ENCODE results near the gene GALNT2. TPM values are rescaled to one million over a fixed set of nuclear protein-coding genes. Genes with fewer than 3 reads are reported as not detected.

GALNT2 gene
- total RNA-seq, 1 donor from 2014 or later = 28.3 TPM

DNA sequence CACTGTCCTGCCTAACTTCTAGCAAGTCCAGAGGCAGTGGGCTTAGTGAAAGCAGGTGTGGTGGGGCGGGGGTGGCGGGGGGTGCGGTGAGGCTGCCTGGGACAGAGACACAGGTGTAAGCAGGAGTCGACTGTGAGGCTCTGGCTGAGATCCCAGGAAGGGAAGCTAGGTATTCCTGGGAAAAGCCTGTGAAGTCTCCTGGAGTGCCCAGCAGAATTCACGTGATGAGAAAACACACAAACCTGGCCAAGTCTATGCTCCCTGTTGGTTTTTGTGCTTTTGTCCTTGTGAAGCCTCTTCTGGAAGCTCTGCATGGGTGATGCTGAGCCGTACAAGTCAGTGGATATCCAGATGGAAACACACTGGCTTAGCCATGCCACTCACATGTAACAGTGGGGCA, 5.3 kb downstream of the GALNT2 start:
- no peak for DNase-seq
- intact Hi-C loops (cut with micrococcal nuclease) = no loop called here
- H3K27ac ChIP-seq (replicated peaks) = no peak overlapping the region

DNA sequence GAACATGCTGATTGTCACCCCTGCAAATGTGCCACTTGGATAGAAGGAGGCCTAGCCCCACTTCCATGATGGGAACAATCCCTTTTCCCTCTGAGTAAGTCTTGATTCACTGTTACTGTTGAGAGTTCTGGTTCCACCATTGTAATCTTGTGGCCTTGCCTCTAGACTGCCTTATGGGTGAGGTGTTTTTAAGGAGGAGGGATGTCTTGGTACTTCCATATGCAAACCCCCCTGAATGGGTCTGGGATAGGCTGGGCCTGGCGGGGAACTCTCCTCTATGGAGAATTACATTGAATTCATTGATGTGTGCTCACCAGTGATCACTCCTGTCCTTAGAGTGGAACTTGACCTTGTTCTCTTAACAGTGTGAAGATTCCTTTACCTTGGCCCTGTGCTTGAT, 5.8 kb downstream of the GALNT2 start:
- intact Hi-C loops (cut with micrococcal nuclease) = no loop called here
- TF ChIP-seq, protein P1, sequence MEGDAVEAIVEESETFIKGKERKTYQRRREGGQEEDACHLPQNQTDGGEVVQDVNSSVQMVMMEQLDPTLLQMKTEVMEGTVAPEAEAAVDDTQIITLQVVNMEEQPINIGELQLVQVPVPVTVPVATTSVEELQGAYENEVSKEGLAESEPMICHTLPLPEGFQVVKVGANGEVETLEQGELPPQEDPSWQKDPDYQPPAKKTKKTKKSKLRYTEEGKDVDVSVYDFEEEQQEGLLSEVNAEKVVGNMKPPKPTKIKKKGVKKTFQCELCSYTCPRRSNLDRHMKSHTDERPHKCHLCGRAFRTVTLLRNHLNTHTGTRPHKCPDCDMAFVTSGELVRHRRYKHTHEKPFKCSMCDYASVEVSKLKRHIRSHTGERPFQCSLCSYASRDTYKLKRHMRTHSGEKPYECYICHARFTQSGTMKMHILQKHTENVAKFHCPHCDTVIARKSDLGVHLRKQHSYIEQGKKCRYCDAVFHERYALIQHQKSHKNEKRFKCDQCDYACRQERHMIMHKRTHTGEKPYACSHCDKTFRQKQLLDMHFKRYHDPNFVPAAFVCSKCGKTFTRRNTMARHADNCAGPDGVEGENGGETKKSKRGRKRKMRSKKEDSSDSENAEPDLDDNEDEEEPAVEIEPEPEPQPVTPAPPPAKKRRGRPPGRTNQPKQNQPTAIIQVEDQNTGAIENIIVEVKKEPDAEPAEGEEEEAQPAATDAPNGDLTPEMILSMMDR (IDR thresholded peaks at IDR 0.05; ENCODE audit: borderline replicate concordance) = no peak
- Histone ChIP-seq H3K4me3 (no peak overlapping the region), H3K4me1 (peaks cover 69% of the 10 kb centered on the region), H3K27me3 (ENCODE audit: low read depth) (no peaks in the 10 kb centered on the region), H3K27ac (replicated peaks) (no peak overlapping the region), H3K36me3 (no peaks in the 10 kb centered on the region), H3K9me3 (replicated peaks) (no peaks in the 10 kb centered on the region)
- DNase-seq = no peak

More for the DNA sequence above, 5.3 kb downstream of the GALNT2 start:
- H3K4me1 ChIP-seq = peaks cover 74% of the 10 kb centered on the region
- H3K27me3 ChIP-seq (ENCODE audit: low read depth) = no peaks in the 10 kb centered on the region
- TF ChIP-seq, protein P1 (IDR thresholded peaks at IDR 0.05; ENCODE audit: borderline replicate concordance) = no peak
- no peak overlapping the region for H3K4me3 ChIP-seq
- H3K9me3 ChIP-seq (replicated peaks) = no peaks in the 10 kb centered on the region
- no peaks in the 10 kb centered on the region for H3K36me3 ChIP-seq

DNA sequence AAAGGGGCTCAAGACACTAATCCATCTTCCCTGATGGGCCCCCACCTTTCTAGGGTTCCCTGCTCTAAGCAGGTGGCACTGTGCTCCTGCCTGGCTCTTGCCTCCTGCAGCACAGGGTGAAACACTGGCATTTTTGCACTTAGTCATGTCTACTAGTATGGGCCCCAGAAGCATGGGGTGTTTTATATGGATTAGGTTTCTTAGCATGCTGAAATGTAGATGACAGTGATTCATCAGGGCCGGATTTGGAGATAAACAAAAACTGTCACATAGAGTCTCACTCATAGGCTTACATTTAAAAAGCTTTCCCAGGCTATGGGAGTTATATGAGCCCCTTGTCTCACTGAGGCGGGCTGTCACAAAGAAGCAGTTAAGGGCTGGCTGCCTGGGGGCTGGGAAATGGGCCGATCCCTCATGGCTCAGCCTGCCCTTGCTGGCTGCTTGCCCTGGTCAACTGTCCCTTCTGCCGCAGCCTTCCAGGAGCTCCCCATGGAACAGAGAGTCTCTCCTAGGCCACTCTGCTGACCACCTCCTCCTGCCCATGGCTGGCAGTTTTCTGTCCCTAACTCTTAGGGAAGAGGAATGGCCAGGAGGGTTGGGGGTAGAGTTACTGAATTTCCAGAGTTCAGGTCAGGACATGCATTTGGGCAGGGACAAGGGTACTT, 6.5 kb downstream of the GALNT2 start:
- Histone ChIP-seq H3K4me3 (no peak overlapping the region), H3K9me3 (replicated peaks) (no peaks in the 10 kb centered on the region), H3K27me3 (ENCODE audit: low read depth) (no peaks in the 10 kb centered on the region), H3K4me1 (peaks cover 67% of the 10 kb centered on the region), H3K36me3 (no peaks in the 10 kb centered on the region), H3K27ac (replicated peaks) (no peak overlapping the region)
- TF ChIP-seq, protein P1 (IDR thresholded peaks at IDR 0.05; ENCODE audit: borderline replicate concordance) = no peak
- DNase-seq = no peak
- intact Hi-C loops (cut with micrococcal nuclease) = no loop called here

DNA sequence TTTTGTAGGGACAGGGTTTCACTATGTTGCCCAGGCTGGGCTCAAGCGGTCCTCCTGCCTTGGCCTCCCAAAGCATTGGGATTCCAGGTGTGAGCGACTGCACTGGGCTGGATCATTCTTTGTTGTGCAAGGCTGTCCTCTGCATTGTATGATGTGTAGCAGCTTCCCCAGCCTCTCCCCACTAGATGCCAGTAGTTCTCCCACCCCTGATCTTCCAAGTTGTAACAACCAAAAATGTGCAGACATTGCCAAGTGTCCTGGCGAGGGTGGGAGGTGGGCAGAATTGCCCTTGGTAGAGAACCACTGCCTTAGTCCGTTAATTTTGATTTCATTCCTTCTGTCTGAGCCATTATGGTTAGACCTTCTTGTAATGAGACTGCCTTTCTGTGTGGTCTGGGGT, 7.2 kb downstream of the GALNT2 start:
- no peaks in the 10 kb centered on the region for H3K27me3 ChIP-seq (ENCODE audit: low read depth)
- TF ChIP-seq, protein P1 (IDR thresholded peaks at IDR 0.05; ENCODE audit: borderline replicate concordance) = no peak
- no peaks in the 10 kb centered on the region for H3K9me3 ChIP-seq (replicated peaks)
- H3K27ac ChIP-seq (replicated peaks) = no peak overlapping the region
- DNase-seq = no peak
- H3K4me1 ChIP-seq = peaks cover 67% of the 10 kb centered on the region
- H3K36me3 ChIP-seq = no peaks in the 10 kb centered on the region
- intact Hi-C loops (cut with micrococcal nuclease) = no loop called here
- H3K4me3 ChIP-seq = no peak overlapping the region

DNA sequence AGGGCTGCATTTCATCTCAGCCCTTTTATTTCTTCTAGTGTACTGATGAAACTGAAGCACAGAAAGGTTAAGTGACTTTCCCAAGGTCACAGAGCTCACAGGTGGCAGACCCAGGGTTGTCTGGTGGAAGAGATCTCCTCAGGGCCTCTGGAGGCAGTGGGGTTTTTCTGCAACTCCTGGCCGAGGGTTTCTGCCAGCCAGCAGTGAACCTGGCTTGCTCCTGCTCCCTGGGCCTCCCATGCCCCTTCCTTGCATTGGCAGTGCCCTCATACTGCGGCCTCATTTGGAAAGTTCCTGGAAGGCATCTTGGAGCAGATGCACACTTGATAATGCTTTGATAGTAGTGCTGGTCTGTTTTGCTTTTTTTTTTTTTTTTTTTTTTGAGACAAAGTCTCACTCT, 7.7 kb downstream of the GALNT2 start:
- Histone ChIP-seq H3K4me3 (no peak overlapping the region), H3K9me3 (replicated peaks) (no peaks in the 10 kb centered on the region), H3K36me3 (no peaks in the 10 kb centered on the region), H3K4me1 (peaks cover 68% of the 10 kb centered on the region), H3K27me3 (ENCODE audit: low read depth) (no peaks in the 10 kb centered on the region), H3K27ac (replicated peaks) (no peak overlapping the region)
- DNase-seq = no peak
- intact Hi-C loops (cut with micrococcal nuclease) = no loop called here
- TF ChIP-seq, protein P1 (IDR thresholded peaks at IDR 0.05; ENCODE audit: borderline replicate concordance) = no peak

Data from left ventricle myocardium inferior (tissue), 1 donor.